Lower leg skin (tissue), 4 donors: ENCODE measurements around the gene MACF1. TPM values are rescaled to one million over a fixed set of nuclear protein-coding genes. Genes with fewer than 3 reads are reported as not detected.

Experiments used
- DNase-seq, 2 donors: peaks; one replicate each; pipeline ENCODE4 v3.0.0-alpha.2; 2019; ENCODE audit warnings: low spot score in 2 of 2
- H3K4me3 ChIP-seq: fragments of 200-600 bp; sonication (generic); 2 replicates; pipeline ENCODE4 v1.5.1; 2017; ENCODE audit warnings: mild to moderate bottlenecking, low read depth; ENCODE audit not compliant: poor library complexity, severe bottlenecking
- CTCF ChIP-seq, 3 donors: fragments of 450-650 bp; IDR thresholded peaks; one replicate each; pipeline ENCODE4 v1.5.1; 2016; ENCODE audit warnings: antibody characterized with exemption in 3 of 3, mild to moderate bottlenecking in 3 of 3, moderate library complexity in 2 of 3
- POLR2A ChIP-seq, 2 donors: fragments of 450-650 bp; IDR thresholded peaks; one replicate each; pipeline ENCODE4 v1.6.1; 2016 to 2017; ENCODE audit warnings: antibody characterized with exemption in 2 of 2, mild to moderate bottlenecking in 1 of 2, moderate library complexity in 1 of 2
- WGBS, 2 donors: methylation state at CpG; one replicate each; pipeline ENCODE4 v1.1.5; 2018; 5-methylcytosine and 5-hydroxymethylcytosine counted together
- intact Hi-C: fragments of 100-400 bp; cut with DNase I; formaldehyde crosslinking; loops from one replicate; pipeline ENCODE4 v1.15.0; 2023; ENCODE audit warnings: low total_unique reads
- total RNA-seq, 4 donors: library from RNA; depleted of rRNA; stranded (reverse); fragments of >200 nt; gene quantifications; one replicate each; pipeline ENCODE4 v1.1.0, GENCODE V29; 2016

Gene MACF1
- total RNA-seq, 4 donors from 2014 or later, result 427 to 686 (median 463) TPM

- DNase-seq, result no peak
- WGBS, 2 donors, result 94 to 95% methylated on average over 5 of the region's 5 CpGs
- intact Hi-C loops, result no loop called here
- H3K4me3 ChIP-seq, result no peak overlapping the region
- TF ChIP-seq CTCF (IDR thresholded peaks at IDR 0.05) (no peak), POLR2A (IDR thresholded peaks at IDR 0.05) (no peak)
Observed at GRCh38 chr1:39431927-39432326, 227.4 kb downstream of the MACF1 start.

GRCh38 chr1:39434797-39435395, 230.4 kb downstream of the MACF1 start:
- no peak overlapping the region for H3K4me3 ChIP-seq
- intact Hi-C loops, result no loop called here
- DNase-seq, result no peak
- WGBS, 2 donors, result 93% methylated on average over 3 of the region's 3 CpGs
- TF ChIP-seq POLR2A (IDR thresholded peaks at IDR 0.05) (no peak), CTCF (IDR thresholded peaks at IDR 0.05) (no peak)

GRCh38 chr1:39435597-39435996, 231.1 kb downstream of the MACF1 start:
- intact Hi-C loops, result no loop called here
- 96 to 98% methylated on average over 5 of the region's 5 CpGs for WGBS, 2 donors
- DNase-seq, result no peak
- H3K4me3 ChIP-seq, result no peak overlapping the region
- no peak for TF ChIP-seq CTCF (IDR thresholded peaks at IDR 0.05)
- no peak for TF ChIP-seq POLR2A (IDR thresholded peaks at IDR 0.05)

- no peak for TF ChIP-seq POLR2A (IDR thresholded peaks at IDR 0.05)
- TF ChIP-seq CTCF (IDR thresholded peaks at IDR 0.05), result no peak
- H3K4me3 ChIP-seq, result no peak overlapping the region
- no peak for DNase-seq
- intact Hi-C loops, result no loop called here
- WGBS, 2 donors, result 78 to 80% methylated on average over 3 of the region's 3 CpGs
Observed at GRCh38 chr1:39436842-39437241, 232.3 kb downstream of the MACF1 start.

- no peak overlapping the region for H3K4me3 ChIP-seq
- intact Hi-C loops, result no loop called here
- no peak for DNase-seq
- no peak for TF ChIP-seq POLR2A (IDR thresholded peaks at IDR 0.05)
- TF ChIP-seq CTCF (IDR thresholded peaks at IDR 0.05), result no peak
- WGBS, 2 donors, result 93 to 94% methylated on average over 2 of the region's 2 CpGs
Observed at GRCh38 chr1:39438042-39438441, 233.5 kb downstream of the MACF1 start.

- intact Hi-C loops, result loop anchor here (10.0 kb wide), 1 partner anchor 86 kb away; no protein-coding TSS in a partner anchor
- no peak for TF ChIP-seq POLR2A (IDR thresholded peaks at IDR 0.05)
- no peak for TF ChIP-seq CTCF (IDR thresholded peaks at IDR 0.05)
- 73 to 75% methylated on average over 2 of the region's 2 CpGs for WGBS, 2 donors
- DNase-seq, result no peak
- H3K4me3 ChIP-seq, result no peak overlapping the region
Observed at GRCh38 chr1:39440856-39441255, 236.4 kb downstream of the MACF1 start.
